GM18907 (cell line): Measurements from ENCODE around the gene KIAA0753.
"Not testable (repeated sequence)": the region's sequence is repeated elsewhere in the genome, so short reads cannot be mapped to it uniquely, and the experiment has no call there.

Source experiments
- ATAC-seq: cut with Tn5 transposase; IDR thresholded peaks from one replicate; pipeline ENCODE4 v1.9.1; 2021; ENCODE audit warnings: mild to moderate bottlenecking, moderate library complexity; ENCODE audit not compliant: unreplicated experiment

KIAA0753 gene

GRCh38 chr17:6668727-6669425 lies 28.4 kb upstream of the KIAA0753 start:
- ATAC-seq: no peak

- no peak for ATAC-seq
Observed at GRCh38 chr17:6668219-6668618, 27.7 kb upstream of the KIAA0753 start.

GRCh38 chr17:6667516-6667915 lies 27.0 kb upstream of the KIAA0753 start:
- ATAC-seq: no peak

- ATAC-seq: no peak
Observed at GRCh38 chr17:6666557-6666956, 26.0 kb upstream of the KIAA0753 start.

- ATAC-seq: no peak
Observed at GRCh38 chr17:6666077-6666521, 25.6 kb upstream of the KIAA0753 start.

- not testable (repeated sequence) for ATAC-seq
Observed at GRCh38 chr17:6663200-6663599, 22.7 kb upstream of the KIAA0753 start.

- ATAC-seq: no peak
Observed at GRCh38 chr17:6661464-6661848, 20.9 kb upstream of the KIAA0753 start.

- peak; percentile 64 for ATAC-seq
Observed at GRCh38 chr17:6660805-6661463, 20.4 kb upstream of the KIAA0753 start.

GRCh38 chr17:6660101-6660500 lies 19.6 kb upstream of the KIAA0753 start:
- no peak for ATAC-seq

GRCh38 chr17:6658411-6658810 lies 17.9 kb upstream of the KIAA0753 start:
- not testable (repeated sequence) for ATAC-seq

GRCh38 chr17:6657633-6658287 lies 17.2 kb upstream of the KIAA0753 start:
- no peak for ATAC-seq

- peak; percentile 37 for ATAC-seq
Observed at GRCh38 chr17:6656797-6657632, 16.5 kb upstream of the KIAA0753 start.

- not testable (repeated sequence) for ATAC-seq
Observed at GRCh38 chr17:6655732-6656361, 15.3 kb upstream of the KIAA0753 start.

GRCh38 chr17:6654841-6655731 lies 14.6 kb upstream of the KIAA0753 start:
- ATAC-seq: no peak

- peak; percentile 9 for ATAC-seq
Observed at GRCh38 chr17:6651919-6652452, 11.5 kb upstream of the KIAA0753 start.

- peak; percentile 88 for ATAC-seq
Observed at GRCh38 chr17:6651354-6651918, 10.9 kb upstream of the KIAA0753 start, which contains the start of the genes C17orf100 and MED31. TSS of gene C17orf100 (plus strand) at chr17:6651762. CDS start at chr17:6651914, 152 bp downstream. TSS of gene MED31 (minus strand) at chr17:6651605. CDS start at chr17:6651528, 77 bp downstream.

- ATAC-seq: no peak
Observed at GRCh38 chr17:6648181-6648580, 7.7 kb upstream of the KIAA0753 start.

- no peak for ATAC-seq
Observed at GRCh38 chr17:6643451-6644125, 3.1 kb upstream of the KIAA0753 start.
